Smooth muscle cell (in vitro differentiated cells): ENCODE measurements around the gene STAG3. TPM values are rescaled to one million over a fixed set of nuclear protein-coding genes. Genes with fewer than 3 reads are reported as not detected.

Experiments used
- DNase-seq: peaks from one replicate; lab custom pipeline; 2025; ENCODE audit not compliant: unreplicated experiment; lab: John Stamatoyannopoulos, UW
- H2AFZ ChIP-seq: fragments of 200-600 bp; sonication (generic); 2 replicates; pipeline ENCODE4 v1.6.0; 2016; ENCODE audit warnings: antibody characterized with exemption, low read depth, mild to moderate bottlenecking
- H3F3A ChIP-seq: fragments of 200-600 bp; sonication (generic); 2 replicates; pipeline ENCODE4 v1.6.0; 2017; ENCODE audit warnings: antibody characterized with exemption, low read depth
- H3K27ac ChIP-seq: fragments of 200-600 bp; sonication (generic); 2 replicates; pipeline ENCODE4 v1.5.1; 2016; ENCODE audit warnings: low read depth, mild to moderate bottlenecking
- H3K27me3 ChIP-seq: fragments of 200-600 bp; sonication (generic); 2 replicates; pipeline ENCODE4 v1.6.1; 2016; ENCODE audit warnings: low read depth, mild to moderate bottlenecking
- H3K36me3 ChIP-seq: fragments of 200-600 bp; sonication (generic); 2 replicates; pipeline ENCODE4 v1.5.1; 2016; ENCODE audit warnings: low read depth
- H3K4me1 ChIP-seq: fragments of 200-600 bp; sonication (generic); 2 replicates; pipeline ENCODE4 v1.5.1; 2016; ENCODE audit warnings: low read depth
- H3K4me2 ChIP-seq: fragments of 200-600 bp; sonication (generic); 2 replicates; pipeline ENCODE4 v1.6.0; 2016; ENCODE audit warnings: mild to moderate bottlenecking
- H3K4me3 ChIP-seq: fragments of 200-600 bp; sonication (generic); 2 replicates; pipeline ENCODE4 v1.5.1; 2016; ENCODE audit warnings: mild to moderate bottlenecking
- H3K79me2 ChIP-seq: fragments of 200-600 bp; sonication (generic); 2 replicates; pipeline ENCODE4 v1.6.0; 2016; ENCODE audit warnings: low read depth, mild to moderate bottlenecking
- H3K9ac ChIP-seq: fragments of 200-600 bp; sonication (generic); 2 replicates; pipeline ENCODE4 v1.6.0; 2016; ENCODE audit warnings: low read depth
- H3K9me3 ChIP-seq: fragments of 200-600 bp; sonication (generic); replicated peaks from 2 replicates; pipeline ENCODE4 v1.5.1; 2016; ENCODE audit warnings: low read depth
- H4K20me1 ChIP-seq: fragments of 200-600 bp; sonication (generic); 2 replicates; pipeline ENCODE4 v1.6.0; 2016; ENCODE audit warnings: low read depth
- WGBS: methylation state at CpG from one replicate; pipeline ENCODE4 v1.1.7; 2016; ENCODE audit warnings: low lambda C conversion rate; 5-methylcytosine and 5-hydroxymethylcytosine counted together
- polyA plus RNA-seq: library from polyadenylated mRNA; unstranded; fragments of >200 nt; fragmentation: Nextera tagmentation; extraction: Ambion mirVana; gene quantifications from 2 replicates; pipeline ENCODE4 v1.2.1, GENCODE V29; 2016
- total RNA-seq: library from RNA; depleted of rRNA; stranded (reverse); fragments of >200 nt; gene quantifications from 2 replicates; pipeline ENCODE4 v1.2.3, GENCODE V29; 2014
- TF ChIP-seq, protein P1 (sequence below): fragments of 200-600 bp; sonication (generic); IDR thresholded peaks from 2 replicates; pipeline ENCODE4 v1.5.1; 2017; ENCODE audit warnings: borderline replicate concordance, mild to moderate bottlenecking, antibody characterized with exemption; ENCODE audit not compliant: insufficient read depth, poor library complexity, severe bottlenecking

The STAG3 gene
- total and polyA plus RNA-seq, 2 experiments from 2014 or later, result 0.04 to 0.96 TPM

DNA sequence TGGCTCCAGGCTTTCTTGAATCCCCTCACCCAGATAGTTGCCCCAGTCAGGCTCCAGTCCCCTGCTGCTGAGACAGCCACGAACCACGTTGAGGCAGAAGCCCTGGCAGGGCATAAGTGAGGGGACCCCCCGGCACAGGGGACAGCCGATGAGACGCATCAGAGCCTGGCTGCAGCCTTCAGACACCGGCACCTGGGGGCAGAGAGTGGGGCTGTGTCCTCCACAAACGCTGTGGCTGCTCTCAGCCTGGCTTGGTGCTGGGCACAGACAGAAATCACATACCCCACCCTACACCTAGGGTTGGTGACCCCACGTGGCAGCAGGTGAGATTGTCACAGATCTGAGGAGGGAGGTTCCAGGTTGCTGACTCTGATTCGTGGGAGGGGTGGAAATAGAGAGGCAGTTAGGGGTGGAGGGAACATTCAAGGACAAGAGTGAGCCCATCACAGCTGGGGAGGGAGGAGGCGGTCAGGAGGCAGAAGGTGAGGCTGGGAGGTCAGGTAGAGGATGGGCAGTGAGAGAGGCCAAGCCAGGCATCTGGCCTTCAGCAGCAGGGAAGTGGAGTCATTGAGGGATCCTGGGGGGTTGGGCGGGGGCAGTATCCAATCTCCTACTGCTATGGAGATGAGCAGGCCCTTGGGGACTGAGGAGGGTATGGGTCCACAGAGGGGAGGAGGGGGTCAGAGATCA lies 3.8 kb upstream of the STAG3 start:
- Histone ChIP-seq H3K4me2 (no peak overlapping the region), H3K9me3 (no peaks in the 10 kb centered on the region), H3K27ac (no peak overlapping the region), H3K4me1 (peaks cover 6% of the 10 kb centered on the region), H4K20me1 (no peaks in the 10 kb centered on the region), H3K79me2 (no peaks in the 10 kb centered on the region), H3K9ac (no peak overlapping the region), H3K27me3 (peaks cover 23% of the 10 kb centered on the region), H3K36me3 (no peaks in the 10 kb centered on the region), H2AFZ (no peak overlapping the region), H3K4me3 (no peak overlapping the region), H3F3A (peaks cover 4% of the 10 kb centered on the region)
- DNase-seq, result no peak
- 95% methylated on average over 11 of the region's 11 CpGs for WGBS
- TF ChIP-seq, protein P1, sequence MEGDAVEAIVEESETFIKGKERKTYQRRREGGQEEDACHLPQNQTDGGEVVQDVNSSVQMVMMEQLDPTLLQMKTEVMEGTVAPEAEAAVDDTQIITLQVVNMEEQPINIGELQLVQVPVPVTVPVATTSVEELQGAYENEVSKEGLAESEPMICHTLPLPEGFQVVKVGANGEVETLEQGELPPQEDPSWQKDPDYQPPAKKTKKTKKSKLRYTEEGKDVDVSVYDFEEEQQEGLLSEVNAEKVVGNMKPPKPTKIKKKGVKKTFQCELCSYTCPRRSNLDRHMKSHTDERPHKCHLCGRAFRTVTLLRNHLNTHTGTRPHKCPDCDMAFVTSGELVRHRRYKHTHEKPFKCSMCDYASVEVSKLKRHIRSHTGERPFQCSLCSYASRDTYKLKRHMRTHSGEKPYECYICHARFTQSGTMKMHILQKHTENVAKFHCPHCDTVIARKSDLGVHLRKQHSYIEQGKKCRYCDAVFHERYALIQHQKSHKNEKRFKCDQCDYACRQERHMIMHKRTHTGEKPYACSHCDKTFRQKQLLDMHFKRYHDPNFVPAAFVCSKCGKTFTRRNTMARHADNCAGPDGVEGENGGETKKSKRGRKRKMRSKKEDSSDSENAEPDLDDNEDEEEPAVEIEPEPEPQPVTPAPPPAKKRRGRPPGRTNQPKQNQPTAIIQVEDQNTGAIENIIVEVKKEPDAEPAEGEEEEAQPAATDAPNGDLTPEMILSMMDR, result no peak

DNA sequence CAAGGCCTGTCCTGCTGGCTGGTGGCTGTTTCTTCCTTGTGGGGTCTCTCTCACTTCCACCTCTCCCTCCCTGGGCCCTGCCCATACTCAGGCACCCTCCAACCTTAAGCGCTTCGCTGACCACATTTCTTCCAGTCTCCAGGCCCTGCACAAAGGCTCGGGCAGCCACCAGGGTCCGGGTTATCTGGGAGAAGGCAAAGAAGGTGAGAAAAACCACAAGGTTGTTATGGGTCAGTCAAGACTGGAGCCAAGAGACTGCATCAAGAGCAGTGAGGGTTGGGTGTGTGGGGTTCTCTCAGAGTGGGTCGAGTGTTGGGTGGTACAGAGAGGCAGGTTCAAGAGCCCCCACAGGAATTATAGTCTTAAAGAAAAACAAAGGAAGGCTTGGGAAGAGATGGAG lies 3.1 kb upstream of the STAG3 start:
- no peaks in the 10 kb centered on the region for H3K9me3 ChIP-seq
- 98% methylated on average over 5 of the region's 5 CpGs for WGBS
- H3K4me3 ChIP-seq, result no peak overlapping the region
- no peak overlapping the region for H3K27ac ChIP-seq
- no peak overlapping the region for H3K4me2 ChIP-seq
- H3K4me1 ChIP-seq, result peaks cover 6% of the 10 kb centered on the region
- H2AFZ ChIP-seq, result no peak overlapping the region
- H3K79me2 ChIP-seq, result no peaks in the 10 kb centered on the region
- TF ChIP-seq, protein P1, result no peak
- H4K20me1 ChIP-seq, result no peaks in the 10 kb centered on the region
- no peak for DNase-seq
- peaks cover 4% of the 10 kb centered on the region for H3F3A ChIP-seq
- H3K36me3 ChIP-seq, result no peaks in the 10 kb centered on the region
- H3K9ac ChIP-seq, result no peak overlapping the region
- H3K27me3 ChIP-seq, result peaks cover 23% of the 10 kb centered on the region

DNA sequence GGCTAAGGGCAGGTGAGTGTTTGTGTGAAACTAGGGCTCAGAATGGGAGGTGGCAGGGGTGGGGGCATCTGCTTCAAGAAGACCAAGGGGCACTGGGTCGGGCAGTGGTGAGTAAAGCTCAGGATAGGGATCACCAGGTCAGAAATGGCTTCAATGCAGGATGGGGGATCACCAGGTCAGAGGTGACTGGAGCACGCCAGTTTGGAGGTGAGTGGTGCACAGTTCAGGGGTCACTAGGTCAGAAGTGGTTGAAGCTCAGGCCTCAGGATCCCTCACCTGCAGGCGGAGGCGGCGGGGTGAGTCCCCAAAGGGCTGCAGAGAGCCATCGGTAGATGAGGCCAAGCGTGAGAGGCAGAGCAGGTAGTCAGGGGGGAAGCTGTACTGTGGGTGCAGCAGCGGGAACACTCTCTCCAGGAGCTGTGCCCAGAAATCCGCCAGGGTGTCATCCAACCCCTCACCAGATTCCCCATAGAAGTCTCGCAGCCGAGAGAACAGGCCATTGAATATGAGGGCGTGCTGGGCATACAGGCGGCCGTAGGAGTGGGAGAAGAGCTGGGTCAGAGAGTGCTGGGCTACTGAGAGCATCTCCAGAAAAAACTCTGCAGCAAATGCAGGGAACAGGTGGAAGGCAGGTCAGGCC lies 2.3 kb upstream of the STAG3 start:
- Histone ChIP-seq H3K36me3 (no peaks in the 10 kb centered on the region), H3K27me3 (peaks cover 20% of the 10 kb centered on the region), H2AFZ (no peak overlapping the region), H3K79me2 (no peaks in the 10 kb centered on the region), H4K20me1 (no peaks in the 10 kb centered on the region), H3K4me2 (no peak overlapping the region), H3K4me3 (no peak overlapping the region), H3K27ac (no peak overlapping the region), H3K9me3 (no peaks in the 10 kb centered on the region), H3K9ac (no peak overlapping the region), H3F3A (peaks cover 4% of the 10 kb centered on the region), H3K4me1 (peaks cover 6% of the 10 kb centered on the region)
- no peak for DNase-seq
- 95% methylated on average over 14 of the region's 14 CpGs for WGBS
- TF ChIP-seq, protein P1, result no peak
